ENCODE measurements around the gene STYXL2.

Gene STYXL2

GRCh38 chr1:167081594-167082156 lies 12.2 kb upstream of the STYXL2 start:
- no peak for DNase-seq

- no peak for DNase-seq
Measured at GRCh38 chr1:167082511-167083027, 11.3 kb upstream of the STYXL2 start.

- no peak for DNase-seq
Measured at GRCh38 chr1:167083066-167083665, 10.7 kb upstream of the STYXL2 start.

GRCh38 chr1:167083871-167084270 lies 10.0 kb upstream of the STYXL2 start:
- no peak for DNase-seq

GRCh38 chr1:167084757-167085156 lies 9.1 kb upstream of the STYXL2 start:
- no peak for DNase-seq

GRCh38 chr1:167086033-167086432 lies 7.8 kb upstream of the STYXL2 start:
- DNase-seq, result no peak

GRCh38 chr1:167086768-167087167 lies 7.1 kb upstream of the STYXL2 start:
- no peak for DNase-seq

GRCh38 chr1:167088746-167089417 lies 5.0 kb upstream of the STYXL2 start:
- DNase-seq, result no peak

- no peak for DNase-seq
Measured at GRCh38 chr1:167089939-167090313, 3.9 kb upstream of the STYXL2 start.

GRCh38 chr1:167090314-167090942 lies 3.4 kb upstream of the STYXL2 start, which contains the start of gene GPA33:
Gene GPA33 (minus strand): TSS chr1:167090377. CDS start chr1:167090287, 90 bp downstream.
- no peak for DNase-seq

GRCh38 chr1:167092653-167093052 lies 1.2 kb upstream of the STYXL2 start:
- no peak for DNase-seq

- no peak for DNase-seq
Measured at GRCh38 chr1:167094690-167095089, 815 bp downstream of the STYXL2 start.

- no peak for DNase-seq
Measured at GRCh38 chr1:167095368-167095767, 1.5 kb downstream of the STYXL2 start.

- no peak for DNase-seq
Measured at GRCh38 chr1:167099851-167100250, 6.0 kb downstream of the STYXL2 start.

- no peak for DNase-seq
Measured at GRCh38 chr1:167100730-167101129, 6.9 kb downstream of the STYXL2 start.

GRCh38 chr1:167101754-167102153 lies 7.9 kb downstream of the STYXL2 start:
- no peak for DNase-seq

GRCh38 chr1:167102906-167103573 lies 9.2 kb downstream of the STYXL2 start:
- no peak for DNase-seq

GRCh38 chr1:167104256-167104633 lies 10.4 kb downstream of the STYXL2 start:
- DNase-seq, result no peak

GRCh38 chr1:167105271-167106118 lies 11.6 kb downstream of the STYXL2 start:
- no peak for DNase-seq

- no peak for DNase-seq
Measured at GRCh38 chr1:167106119-167106461, 12.2 kb downstream of the STYXL2 start.

GRCh38 chr1:167107456-167107855 lies 13.6 kb downstream of the STYXL2 start:
- DNase-seq, result no peak

GRCh38 chr1:167109125-167109524 lies 15.2 kb downstream of the STYXL2 start:
- no peak for DNase-seq
